ENCODE data around the gene UBE2G1. TPM values are rescaled to one million over a fixed set of nuclear protein-coding genes. Genes with fewer than 3 reads are reported as not detected.
"Not testable (repeated sequence)": the region's sequence is repeated elsewhere in the genome, so short reads cannot be mapped to it uniquely, and the experiment has no call there.

The UBE2G1 gene
- total and polyA plus RNA-seq, 2 of the 8 experiments (the other 6 are each of a cell fraction or from before 2014, with no cell fraction given) = 73.9 to 170 TPM

- H3K18ac ChIP-seq (ENCODE audit: extremely low read depth, low read length); FAIRE-seq; H2BK120ac ChIP-seq (replicated peaks; ENCODE audit: low read depth, low read length); H2BK12ac ChIP-seq (ENCODE audit: low read depth, low read length); H3K27me3 ChIP-seq (replicated peaks in 1 of 4; ENCODE audit: control insufficient read depth in 3 of 4, extremely low read depth in 1 of 4, insufficient read depth in 3 of 4, low read length in 3 of 4); H3K23me2 ChIP-seq (ENCODE audit: low read depth, low read length); DNase-seq (ENCODE audit: low read depth in 1 of 2, low spot score in 2 of 2); H2AK5ac ChIP-seq (ENCODE audit: low read depth, low read length); H3K4me2 ChIP-seq (ENCODE audit: insufficient read depth in 1 of 2, low read depth in 2 of 2, low read length in 2 of 2); H4K91ac ChIP-seq (replicated peaks; ENCODE audit: insufficient read length, low read length); H4K5ac ChIP-seq (ENCODE audit: insufficient read length, low read depth, low read length); H3K56ac ChIP-seq (replicated peaks; ENCODE audit: insufficient read length, low read depth, low read length); H4K8ac ChIP-seq (ENCODE audit: extremely low read depth, insufficient read depth, low read length); H2AFZ ChIP-seq (ENCODE audit: low read length); H3K9me3 ChIP-seq (ENCODE audit: insufficient read depth in 2 of 2, low read depth in 1 of 2, low read length in 1 of 2); H3K27ac ChIP-seq (ENCODE audit: low read depth, low read length); H3K9ac ChIP-seq (replicated peaks in 1 of 4; ENCODE audit: extremely low read depth in 1 of 4, low read depth in 3 of 4, low read length in 3 of 4); H3K4ac ChIP-seq (replicated peaks; ENCODE audit: insufficient read length, low read depth, low read length); H3K23ac ChIP-seq (ENCODE audit: insufficient read length); H3K36me3 ChIP-seq (ENCODE audit: control insufficient read depth in 2 of 4, insufficient read depth in 4 of 4, low read length in 3 of 4); H2BK20ac ChIP-seq (ENCODE audit: low read length); H3K14ac ChIP-seq (ENCODE audit: insufficient read length); H2BK5ac ChIP-seq (ENCODE audit: low read depth, low read length); H4K20me1 ChIP-seq (replicated peaks in 1 of 2; ENCODE audit: control insufficient read depth in 1 of 2, insufficient read depth in 2 of 2, low read length in 2 of 2); H3K79me1 ChIP-seq (ENCODE audit: low read depth, low read length); H3K4me3 ChIP-seq (ENCODE audit: extremely low read depth in 1 of 4, insufficient read depth in 2 of 4, low read depth in 3 of 4, low read length in 4 of 4); H3K79me2 ChIP-seq (ENCODE audit: control insufficient read depth in 1 of 2, insufficient read depth in 2 of 2, low read length in 2 of 2); H3K4me1 ChIP-seq (replicated peaks in 1 of 4; ENCODE audit: control insufficient read depth in 3 of 4, insufficient read depth in 4 of 4, low read length in 3 of 4); H2BK15ac ChIP-seq (ENCODE audit: low read length): not testable (repeated sequence)
- ChIA-PET CTCF (ENCODE audit: partially characterized antibody) (interaction anchor here (0.7 kb wide), 1 partner anchor 167 kb away, joined by 3 read pairs; no protein-coding TSS in a partner anchor), POLR2A (ENCODE audit: partially characterized antibody) (interaction anchor here (0.8 to 1.4 kb wide), 3 partner anchors 9 to 26 kb away, joined by 3 to 4 read pairs (median 3); partner anchors contain the start of gene UBE2G1)
- 96% methylated on average over 11 of the region's 14 CpGs; no CpG with 5 or more reads in 1 of the 2 experiments for WGBS, 2 experiments (ENCODE audit: extremely low coverage in 1 of 2, insufficient coverage in 1 of 2, insufficient read length in 1 of 2, insufficient replicate concordance in 2 of 2, low coverage in 1 of 2, low lambda C conversion rate in 2 of 2, missing lambda C conversion rate in 1 of 2)
Measured at GRCh38 chr17:4375796-4376440, 9.4 kb upstream of the UBE2G1 start.

All from H1 (cell line).